Measurements from ENCODE around the gene FABP6.
"Not testable (repeated sequence)": the region's sequence is repeated elsewhere in the genome, so short reads cannot be mapped to it uniquely, and the experiment has no call there.

Gene FABP6, protein sequence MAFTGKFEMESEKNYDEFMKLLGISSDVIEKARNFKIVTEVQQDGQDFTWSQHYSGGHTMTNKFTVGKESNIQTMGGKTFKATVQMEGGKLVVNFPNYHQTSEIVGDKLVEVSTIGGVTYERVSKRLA

DNA sequence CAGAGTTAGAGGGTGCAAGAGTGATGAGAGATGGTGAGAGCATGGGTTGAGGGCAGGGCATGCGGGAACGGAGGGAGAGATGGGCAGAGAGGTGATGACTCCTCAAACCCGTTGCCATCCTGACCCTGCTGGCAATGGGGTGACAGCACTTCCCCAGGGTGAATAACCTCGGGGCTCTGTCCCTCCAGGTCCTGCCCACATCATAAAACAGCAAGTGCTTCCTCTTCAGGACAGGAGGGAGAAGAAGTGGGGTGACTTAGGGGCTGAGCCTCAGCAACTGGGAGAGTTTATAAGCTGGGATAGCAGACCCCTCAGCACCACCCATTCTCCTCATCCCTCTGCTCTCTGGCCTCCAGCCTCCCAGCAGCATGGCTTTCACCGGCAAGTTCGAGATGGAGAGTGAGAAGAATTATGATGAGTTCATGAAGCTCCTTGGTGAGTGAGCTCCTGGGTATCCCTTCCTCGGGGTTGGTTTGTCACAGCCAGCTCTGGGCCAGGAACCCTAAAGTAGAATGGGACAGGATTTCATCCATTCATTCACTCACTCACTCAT is at the start of gene FABP6:
Gene FABP6 (plus strand): TSS at position 317 of the 553 bp plus-strand sequence. CDS start 52 bp downstream, at position 369.
- no peak for DNase-seq

DNA sequence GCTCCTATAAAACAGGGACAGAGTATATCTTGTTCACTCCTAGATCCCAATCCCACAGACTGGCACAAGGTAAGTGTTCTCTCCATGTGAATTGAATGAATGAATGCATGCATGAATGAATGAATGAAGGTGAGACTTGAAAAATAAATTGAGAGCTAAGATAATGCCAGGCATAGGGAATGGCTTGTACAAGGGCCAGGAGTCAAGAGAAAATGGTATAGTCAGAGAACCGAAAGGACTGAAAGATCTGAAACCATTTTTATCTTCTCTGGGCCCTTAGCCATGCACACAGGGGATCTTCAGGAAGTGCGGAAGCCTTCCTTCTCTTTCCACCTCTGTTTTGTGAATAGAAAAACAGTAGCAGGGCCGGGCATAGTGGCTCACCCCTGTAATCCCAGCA is 48.4 kb upstream of the FABP6 start:
- no peak for DNase-seq

DNA sequence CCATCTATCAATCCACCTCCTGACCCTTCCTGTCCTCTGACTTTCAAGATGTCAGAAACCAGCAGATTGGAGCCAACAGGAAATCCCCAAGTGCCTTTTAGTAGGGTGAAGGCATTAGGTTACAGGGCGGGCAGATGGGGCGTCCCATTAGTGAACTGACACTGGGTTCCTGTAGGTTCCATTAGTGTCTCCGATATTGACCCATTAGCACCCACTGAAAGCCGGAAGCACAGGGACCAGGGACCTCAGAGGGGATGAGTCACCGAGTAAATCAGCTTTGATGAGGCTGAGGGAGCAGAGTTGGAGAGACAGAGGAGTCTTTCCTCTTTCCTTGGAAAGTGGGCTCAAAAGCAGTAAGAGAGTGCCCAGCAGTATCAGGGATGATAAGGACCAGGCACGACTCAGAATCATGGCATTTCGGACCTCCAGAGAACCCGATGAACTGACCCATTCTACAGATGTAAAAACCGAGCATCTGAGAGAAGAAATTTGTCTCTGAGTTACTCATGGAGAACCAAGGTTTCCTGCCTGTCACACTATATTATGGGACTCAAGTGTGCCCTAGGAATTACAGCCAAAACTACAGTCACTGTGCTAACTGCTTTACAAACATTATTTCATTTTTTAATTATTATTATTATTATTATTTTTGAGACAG is 47.2 kb upstream of the FABP6 start:
- DNase-seq = no peak

DNA sequence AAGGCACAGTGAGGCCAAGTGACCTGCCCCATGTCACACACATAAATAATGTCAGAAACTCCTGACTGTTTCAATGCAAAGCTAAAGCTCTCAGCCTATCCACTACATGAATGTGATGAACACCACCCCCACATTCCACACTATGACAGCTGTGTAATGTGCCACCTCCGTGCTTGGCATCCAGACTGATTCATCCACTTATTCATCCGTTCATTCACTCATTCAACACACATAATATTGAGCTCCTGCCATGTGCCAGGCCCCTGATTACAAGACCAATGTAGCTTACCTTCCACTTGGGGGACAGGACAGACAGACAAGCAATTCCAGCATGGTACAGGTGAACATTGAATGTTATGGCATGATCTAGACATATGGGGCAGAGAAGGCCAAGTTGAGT is 46.2 kb upstream of the FABP6 start:
- DNase-seq = no peak

DNA sequence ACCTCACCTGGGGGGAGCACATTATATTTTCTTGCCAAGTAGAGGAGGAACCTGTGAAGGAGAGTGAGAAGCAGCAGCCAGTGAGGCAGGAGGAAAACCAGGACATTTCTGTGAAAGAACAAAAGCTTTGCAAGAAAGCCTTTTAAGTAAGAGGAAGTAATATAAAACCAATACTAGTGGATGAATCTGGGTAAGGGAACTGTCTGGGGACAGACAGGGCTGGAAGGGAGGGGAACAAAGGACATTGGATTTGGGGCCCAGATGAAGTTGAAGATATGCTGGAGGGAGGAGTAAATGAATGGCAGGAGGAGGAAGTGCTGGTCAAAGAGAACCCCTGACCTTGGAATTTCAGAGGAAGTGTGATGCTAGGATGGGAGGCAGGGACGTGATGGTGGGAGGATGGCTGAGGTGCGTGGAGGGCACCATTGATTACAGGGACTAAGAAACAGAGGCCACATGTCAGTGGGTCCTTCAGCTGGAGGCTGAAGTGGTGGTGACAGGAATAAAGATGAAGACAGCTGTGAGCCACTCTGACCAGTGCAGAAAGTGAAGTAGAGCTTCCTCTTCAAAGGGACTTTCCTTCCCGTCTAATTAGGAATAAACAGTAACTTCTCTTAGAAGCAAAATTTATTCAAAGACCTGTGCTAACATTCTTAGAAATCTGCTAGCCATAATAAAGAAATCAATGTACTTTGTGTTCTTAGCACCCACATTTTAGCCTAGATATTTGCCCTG is 43.5 kb upstream of the FABP6 start:
- no peak for DNase-seq

DNA sequence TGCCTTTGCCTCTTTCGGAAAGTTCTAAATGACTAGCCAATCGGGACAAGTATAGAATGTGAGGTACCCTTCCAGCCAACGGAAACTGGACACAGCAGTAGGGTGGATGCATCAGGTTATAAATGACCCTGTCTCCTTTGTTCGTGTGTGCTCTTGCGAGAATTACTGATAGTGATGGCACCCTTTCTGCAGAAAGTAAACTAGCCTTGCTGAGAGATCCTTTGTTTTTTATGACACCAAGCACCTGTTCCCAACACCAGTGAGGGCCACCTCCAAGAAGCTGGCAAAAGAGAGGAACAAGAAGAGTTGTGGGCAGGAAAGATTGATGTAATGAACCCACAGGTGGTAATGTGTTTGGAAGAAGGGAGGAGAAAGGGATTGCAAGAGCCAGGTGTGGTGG is 42.8 kb upstream of the FABP6 start:
- DNase-seq = no peak

DNA sequence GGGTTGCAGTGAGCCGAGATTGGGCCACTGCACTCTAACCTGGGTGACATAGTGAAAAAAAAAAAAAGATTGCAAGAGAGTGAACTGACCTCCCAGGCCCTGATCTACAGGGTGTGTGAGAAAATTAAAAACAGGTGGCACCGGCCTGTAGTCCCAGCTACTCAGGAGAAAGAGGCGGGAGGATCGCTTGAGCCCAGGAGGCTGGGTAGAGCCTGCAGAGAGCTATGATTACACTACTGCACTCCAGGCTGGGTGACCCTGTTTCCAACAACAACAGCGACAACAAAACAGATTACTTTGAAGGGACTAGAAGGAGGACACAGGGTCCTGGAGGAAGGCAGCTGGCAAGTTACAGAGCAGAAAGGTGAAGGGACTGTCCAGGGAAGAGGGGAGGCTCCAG is 42.2 kb upstream of the FABP6 start:
- no peak for DNase-seq

DNA sequence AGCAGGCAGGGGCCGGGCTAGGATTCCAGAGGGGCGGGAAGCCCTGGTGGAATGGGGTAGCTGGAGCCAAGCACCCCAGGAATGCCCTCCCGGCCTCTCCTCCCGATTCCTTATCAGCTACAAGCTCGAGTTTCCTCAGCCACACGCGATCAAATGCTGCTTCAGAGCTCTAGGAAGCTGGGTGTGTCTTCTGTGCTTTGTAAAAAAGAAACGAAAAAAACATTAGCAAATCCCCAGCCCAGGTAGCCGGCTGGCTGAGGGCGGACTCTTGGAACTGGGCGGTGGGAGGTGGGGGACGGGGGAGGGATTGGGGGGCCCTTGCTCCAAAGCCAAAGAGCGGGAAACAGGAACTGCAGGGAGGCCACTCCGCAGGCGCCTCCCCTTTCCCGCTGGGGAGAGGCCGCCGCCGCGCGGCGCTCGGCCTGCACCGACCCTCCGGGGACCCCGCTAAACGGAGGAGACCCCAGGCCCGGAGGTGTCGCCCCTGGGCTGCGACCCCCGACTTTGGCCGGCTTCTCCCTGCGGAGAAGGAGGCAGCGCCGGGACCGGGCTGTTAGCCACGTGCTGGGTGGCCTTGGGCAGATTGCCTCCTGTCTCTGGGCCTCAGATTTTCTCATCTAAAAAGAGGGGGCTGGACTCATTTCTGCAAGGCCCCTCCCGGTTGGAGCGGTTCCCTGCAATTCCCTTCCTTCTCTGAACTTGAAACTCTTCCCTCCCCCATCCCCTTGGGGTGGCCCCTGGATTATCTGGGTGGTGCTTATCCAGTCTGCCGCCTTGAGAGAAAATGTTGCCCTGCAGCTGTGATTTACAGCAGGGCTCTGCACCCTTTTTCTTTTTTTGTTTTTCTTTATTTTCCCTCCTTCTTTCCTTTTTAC is 40.9 kb upstream of the FABP6 start:
- no peak for DNase-seq

DNA sequence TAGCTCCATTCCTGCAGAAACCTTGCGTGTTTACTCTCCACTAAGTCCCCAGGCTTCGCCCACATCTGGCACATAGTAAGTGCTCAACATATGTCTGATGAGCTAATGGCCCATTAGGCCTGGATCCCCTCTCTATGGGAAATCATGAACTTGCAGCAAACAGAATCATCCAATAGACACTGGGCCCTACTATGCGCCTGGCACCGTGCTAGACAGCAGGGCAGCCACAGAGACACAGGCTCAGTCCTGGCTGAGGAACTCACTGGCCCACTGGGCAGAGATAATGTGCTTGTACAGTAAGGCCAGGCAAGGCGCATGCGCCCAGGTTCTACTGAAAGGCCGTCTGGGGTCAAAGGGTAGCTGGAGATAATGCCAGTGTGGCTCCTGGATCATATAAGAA is 36.9 kb upstream of the FABP6 start:
- no peak for DNase-seq

DNA sequence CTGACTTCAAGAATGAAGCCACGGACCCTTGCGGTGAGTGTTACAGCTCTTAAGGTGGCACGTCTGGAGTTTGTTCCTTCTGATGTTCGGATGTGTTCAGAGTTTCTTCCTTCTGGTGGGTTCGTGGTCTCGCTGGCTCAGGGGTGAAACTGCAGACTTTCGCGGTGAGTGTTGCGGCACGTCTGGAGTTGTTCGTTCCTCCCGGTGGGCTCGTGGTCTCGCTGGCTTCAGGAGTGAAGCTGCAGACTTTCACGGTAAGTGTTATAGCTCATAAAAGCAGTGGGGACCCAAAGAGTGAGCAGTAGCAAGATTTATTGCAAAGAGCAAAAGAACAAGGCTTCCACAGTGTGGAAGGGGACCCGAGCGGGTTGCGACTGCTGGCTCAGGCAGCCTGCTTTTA is 36.2 kb upstream of the FABP6 start:
- not testable (repeated sequence) for DNase-seq

DNA sequence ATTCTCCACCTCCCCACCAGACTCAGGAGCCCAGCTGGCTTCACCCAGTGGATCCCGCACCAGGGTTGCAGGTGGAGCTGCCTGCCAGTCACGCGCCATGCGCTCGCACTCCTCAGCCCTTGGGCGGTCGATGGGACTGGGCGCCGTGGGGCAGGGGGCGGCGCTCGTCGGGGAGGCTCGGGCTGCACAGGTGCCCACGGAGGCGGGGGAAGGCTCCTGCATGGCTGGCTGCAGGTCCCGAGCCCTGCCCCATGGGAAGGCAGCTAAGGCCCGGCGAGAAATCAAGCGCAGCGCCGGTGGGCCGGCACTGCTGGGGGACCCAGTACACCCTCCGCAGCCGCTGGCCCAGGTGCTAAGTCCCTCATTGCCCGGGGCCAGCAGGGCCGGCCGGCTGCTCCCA is 35.5 kb upstream of the FABP6 start:
- not testable (repeated sequence) for DNase-seq

DNA sequence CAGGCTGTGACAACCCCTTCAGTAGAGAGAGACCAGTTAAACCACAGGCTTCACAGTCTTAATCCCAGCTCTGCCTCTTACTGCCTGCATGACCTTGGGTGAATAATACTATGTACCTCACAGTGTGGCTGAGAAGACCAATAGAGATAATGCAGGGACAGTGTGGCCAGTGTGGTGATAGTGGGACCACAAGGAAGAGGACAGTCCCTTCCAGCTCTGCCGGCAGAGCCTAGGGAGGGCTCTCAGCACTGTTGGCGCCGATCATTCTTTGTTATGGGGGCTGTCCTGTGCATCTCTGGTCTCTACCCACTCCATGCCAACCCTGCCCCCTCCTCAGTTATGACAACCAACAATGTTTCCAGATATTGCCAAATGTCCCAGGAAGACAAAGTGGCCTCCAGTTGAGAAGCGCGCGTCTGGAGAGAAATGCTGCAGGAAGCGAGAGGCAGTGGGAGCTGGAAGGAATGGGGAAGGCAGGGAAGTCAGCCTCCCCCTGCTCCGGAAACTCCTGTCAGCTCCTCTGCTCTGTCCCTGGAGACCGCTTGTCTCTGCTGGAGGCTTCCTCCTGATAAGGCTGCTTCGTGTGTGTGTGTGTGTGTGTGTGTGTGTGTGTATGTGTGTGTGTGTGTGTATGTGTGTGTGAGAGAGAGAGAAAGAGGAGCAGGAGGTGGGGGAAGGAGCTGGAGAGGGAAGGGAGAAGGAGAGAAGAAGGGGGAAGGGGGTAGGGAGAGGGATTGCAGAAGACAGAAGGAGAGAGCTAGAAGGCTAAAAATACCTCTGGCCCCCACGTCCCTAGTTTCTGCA is 31.8 kb upstream of the FABP6 start:
- no peak for DNase-seq

DNA sequence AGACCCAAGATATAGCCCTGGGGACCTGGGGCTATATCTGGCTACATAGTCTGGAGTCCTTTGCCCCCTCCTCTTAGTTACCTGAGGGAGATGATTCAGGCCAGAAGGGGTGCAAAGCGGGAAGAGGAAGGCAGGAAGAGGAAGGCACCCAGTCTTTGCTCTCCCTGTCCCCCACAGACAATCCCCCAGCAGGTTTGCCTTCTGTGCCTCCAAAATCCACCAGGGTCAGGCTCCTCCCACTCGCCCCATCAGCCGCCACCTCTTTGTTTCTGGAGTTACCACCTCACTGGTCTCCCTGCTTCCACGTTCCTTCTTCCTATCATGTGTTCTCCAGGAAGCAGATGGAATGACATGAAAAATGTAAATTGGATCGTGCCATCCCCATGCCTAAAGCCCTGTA is 31.2 kb upstream of the FABP6 start:
- DNase-seq = no peak

DNA sequence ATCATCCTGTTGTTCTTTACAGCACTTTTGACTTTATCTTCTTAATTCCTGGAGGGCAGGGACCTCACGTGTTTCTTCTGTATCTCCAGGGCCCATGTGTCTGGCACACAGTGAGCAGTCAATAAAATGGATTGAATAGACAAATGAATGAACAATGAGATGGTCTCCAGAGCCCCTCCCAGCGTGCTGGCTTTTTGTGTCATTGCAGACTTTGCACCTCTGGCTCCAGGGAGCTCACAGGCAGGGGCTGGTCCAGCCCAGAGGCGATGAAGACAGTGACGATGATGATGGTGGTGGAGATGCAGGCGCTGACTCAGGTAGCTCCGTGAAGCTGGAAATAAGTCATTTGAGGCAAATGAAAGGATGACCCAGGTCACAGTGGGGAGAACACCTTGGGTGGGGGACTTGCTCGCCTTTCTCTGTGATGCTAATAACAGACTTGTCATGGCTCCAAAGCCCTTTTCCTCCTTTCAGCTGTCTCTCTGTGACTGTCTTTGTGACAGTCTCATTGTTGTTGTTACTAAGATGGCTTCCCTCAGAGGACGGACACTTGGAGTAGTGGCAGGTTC is 30.4 kb upstream of the FABP6 start:
- no peak for DNase-seq

DNA sequence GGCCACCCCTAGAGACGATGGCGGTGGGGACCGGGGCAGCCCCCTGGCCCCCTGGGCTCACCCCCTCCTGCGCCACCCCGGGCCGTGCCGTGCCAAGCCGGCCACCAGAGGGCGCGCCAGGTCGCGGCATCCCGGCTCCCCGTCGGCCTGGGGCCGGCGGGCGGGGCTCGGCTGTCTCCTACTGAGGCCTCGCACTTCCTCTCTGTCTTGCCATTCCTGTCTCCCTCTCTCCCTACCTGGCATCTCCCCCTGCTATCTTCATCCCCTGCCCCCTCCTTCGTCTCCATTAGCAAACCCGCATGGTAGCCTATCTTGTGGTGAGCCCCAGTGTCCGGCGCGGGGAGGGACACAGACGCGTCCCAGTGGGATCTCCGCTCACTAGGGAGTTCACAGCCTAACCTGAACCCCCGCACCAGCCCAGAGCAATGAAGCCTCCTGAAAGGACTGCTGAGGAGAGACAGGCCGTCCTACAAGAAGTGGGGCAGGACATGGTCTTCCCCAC is 29.8 kb upstream of the FABP6 start:
- DNase-seq = peak in 1 of 2 experiments; percentile 33

DNA sequence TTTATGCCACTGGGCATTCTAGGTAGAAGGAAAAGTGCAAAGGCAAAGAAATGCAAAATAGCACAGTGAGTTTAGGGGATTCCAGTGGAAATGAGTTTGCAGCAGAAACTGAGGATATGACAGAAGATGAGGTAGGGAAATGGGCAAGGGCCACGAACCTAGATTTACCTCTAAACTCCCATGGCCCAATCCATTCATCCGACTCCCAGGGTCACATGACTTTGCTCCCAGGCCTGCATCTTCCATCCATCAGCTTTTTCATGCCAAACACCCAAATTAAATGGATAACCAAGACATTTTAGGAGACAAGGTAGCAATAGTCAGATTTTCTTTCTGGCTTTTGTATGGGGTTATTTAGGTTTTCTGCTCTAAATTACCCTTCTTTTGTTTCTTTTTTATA is 22.2 kb upstream of the FABP6 start:
- no peak for DNase-seq

DNA sequence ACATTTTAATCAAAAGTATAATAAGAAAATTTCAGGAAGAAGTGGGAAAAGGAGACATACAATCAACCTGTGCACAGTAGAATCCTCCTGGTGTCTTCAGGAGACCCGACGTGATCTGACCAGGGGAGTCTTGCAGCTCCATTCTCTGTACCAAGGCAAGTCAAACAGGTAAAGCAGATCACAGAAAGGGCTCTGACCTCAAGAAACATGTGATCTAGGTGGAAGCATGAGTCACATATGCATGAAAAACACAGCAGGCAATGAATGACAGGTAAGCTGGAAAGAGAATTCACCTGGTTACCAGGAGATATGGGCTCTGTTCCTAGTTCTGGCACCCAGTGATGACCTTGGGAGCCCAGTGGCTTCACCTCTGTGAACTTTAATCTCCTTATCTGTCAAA is 19.4 kb upstream of the FABP6 start:
- DNase-seq = no peak

DNA sequence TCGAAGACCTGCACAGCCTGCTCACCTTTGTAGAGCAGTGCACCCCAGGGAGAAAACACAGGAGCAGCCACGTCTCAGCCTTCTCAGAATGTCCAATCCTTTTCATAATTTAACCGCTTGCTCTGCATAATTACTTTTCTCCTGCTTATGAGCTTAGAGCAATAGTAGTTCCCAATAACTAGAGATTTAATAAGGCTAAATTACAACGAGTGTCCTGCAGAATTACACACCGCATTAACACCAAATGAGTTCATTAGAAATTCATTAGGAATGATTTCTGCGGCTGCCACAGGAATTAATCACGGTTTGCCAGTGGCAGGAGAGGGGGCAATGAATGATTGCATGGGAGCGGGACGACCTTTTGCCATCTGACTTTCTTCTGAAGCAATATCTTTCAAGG is 18.7 kb upstream of the FABP6 start:
- DNase-seq = no peak

DNA sequence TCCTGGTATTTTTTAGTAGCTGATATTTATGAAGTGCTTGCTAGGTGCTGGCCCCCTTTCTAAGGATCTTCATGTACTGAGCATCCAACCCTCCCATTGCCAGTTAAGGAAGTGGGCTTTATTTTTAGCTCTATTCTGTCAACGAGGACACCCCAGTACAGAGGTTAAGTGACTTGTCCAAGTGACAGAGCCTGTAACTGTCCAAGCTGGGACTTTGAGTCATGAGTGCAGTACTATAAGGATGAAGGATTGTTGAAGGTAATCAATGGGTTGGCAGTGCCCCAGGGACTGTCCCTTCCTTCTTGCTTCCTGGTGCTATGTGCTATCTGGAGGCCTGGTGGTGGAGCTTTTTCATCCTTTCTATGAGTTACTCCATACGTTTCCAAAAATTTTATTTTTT is 18.0 kb upstream of the FABP6 start:
- no peak for DNase-seq

DNA sequence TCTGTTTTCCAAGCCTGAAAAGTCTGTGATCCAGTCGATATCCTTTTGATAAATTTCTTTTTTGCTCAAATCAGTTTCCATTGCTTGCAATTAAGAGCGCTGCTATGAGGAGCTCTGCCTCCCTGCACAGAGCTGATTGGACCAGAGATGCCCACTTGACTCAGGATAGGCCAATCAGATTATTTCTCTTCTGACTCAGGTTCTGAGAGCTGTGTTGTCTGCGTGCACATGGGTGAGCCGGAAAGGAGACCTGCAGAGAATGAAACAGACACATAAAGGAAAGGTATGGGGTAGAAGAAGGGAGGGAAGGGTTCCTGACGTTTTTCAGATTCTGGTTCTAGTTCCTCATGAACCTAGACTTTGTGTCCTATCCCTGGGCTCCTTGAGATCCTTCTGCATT is 15.8 kb upstream of the FABP6 start:
- DNase-seq = no peak

DNA sequence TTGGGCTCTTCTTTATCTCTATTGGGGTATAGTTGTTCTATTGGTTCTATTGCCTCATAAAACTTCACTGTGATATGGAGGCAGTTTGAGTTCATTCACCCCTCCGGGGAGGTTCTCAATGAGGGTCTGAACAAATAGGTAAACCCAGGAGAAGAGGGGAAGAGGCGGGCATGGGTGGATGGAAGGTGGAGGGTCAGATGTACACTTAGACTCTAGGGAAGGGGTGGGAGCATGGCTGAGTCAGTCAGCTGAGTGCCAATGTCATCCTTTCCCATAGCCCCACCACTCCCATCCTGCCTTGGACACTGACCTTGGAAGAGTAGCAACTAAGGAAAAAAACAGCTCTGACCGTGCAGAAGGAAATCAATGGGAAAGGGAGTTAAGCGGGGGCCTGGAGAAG is 9.9 kb upstream of the FABP6 start:
- DNase-seq = no peak

DNA sequence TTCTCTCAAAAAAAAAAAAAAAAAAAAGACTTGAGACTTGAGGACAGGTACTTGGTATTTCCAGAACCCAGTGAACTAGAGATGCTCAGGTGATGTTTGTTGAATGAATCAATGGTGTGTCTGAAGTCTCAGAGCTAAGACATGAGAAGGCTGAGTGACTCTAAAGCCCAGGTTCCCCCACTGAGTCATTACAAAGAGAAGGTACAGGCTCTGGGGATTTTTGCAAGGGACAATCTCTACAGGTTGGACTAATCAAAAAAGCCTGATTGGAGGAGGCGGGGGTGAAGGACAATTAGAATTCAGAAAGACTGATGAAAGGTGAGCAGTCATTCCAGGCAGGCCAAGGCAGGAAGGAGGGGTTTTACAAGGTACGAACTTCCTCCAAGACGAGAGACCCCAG is 8.2 kb upstream of the FABP6 start:
- no peak for DNase-seq
